HG02938 (cell line): ENCODE measurements around the gene F11.
"Not testable (repeated sequence)": the region's sequence is repeated elsewhere in the genome, so short reads cannot be mapped to it uniquely, and the experiment has no call there.

Experiments used
- ATAC-seq: cut with Tn5 transposase; IDR thresholded peaks from one replicate; pipeline ENCODE4 v1.9.1; 2021; ENCODE audit warnings: mild to moderate bottlenecking, moderate library complexity; ENCODE audit not compliant: unreplicated experiment

Gene F11

GRCh38 chr4:186249785-186250754 is 15.9 kb upstream of the F11 start:
- ATAC-seq: no peak

GRCh38 chr4:186250760-186251159 is 15.2 kb upstream of the F11 start:
- no peak for ATAC-seq

GRCh38 chr4:186255122-186255521 is 10.9 kb upstream of the F11 start:
- ATAC-seq: no peak

GRCh38 chr4:186258216-186258811 is 7.7 kb upstream of the F11 start:
- no peak for ATAC-seq

- no peak for ATAC-seq
Measured at GRCh38 chr4:186260117-186260503, 5.9 kb upstream of the F11 start.

- no peak for ATAC-seq
Measured at GRCh38 chr4:186260504-186261448, 5.2 kb upstream of the F11 start.

GRCh38 chr4:186264660-186265059 is 1.3 kb upstream of the F11 start:
- ATAC-seq: no peak

GRCh38 chr4:186265250-186265649 is 739 bp upstream of the F11 start:
- ATAC-seq: not testable (repeated sequence)

- no peak for ATAC-seq
Measured at GRCh38 chr4:186266729-186267456, 904 bp downstream of the F11 start.

GRCh38 chr4:186271081-186271678 is 5.2 kb downstream of the F11 start:
- ATAC-seq: no peak

- ATAC-seq: no peak
Measured at GRCh38 chr4:186272699-186273391, 6.9 kb downstream of the F11 start.

- not testable (repeated sequence) for ATAC-seq
Measured at GRCh38 chr4:186273392-186273789, 7.4 kb downstream of the F11 start.

GRCh38 chr4:186283311-186283710 is 17.3 kb downstream of the F11 start:
- no peak for ATAC-seq

GRCh38 chr4:186285147-186285546 is 19.2 kb downstream of the F11 start:
- no peak for ATAC-seq

- ATAC-seq: no peak
Measured at GRCh38 chr4:186286581-186286980, 20.6 kb downstream of the F11 start.

GRCh38 chr4:186291256-186291890 is 25.4 kb downstream of the F11 start:
- no peak for ATAC-seq

- no peak for ATAC-seq
Measured at GRCh38 chr4:186294160-186294559, 28.2 kb downstream of the F11 start.

- ATAC-seq: no peak
Measured at GRCh38 chr4:186296481-186296880, 30.5 kb downstream of the F11 start.
